Small intestine (tissue), 7 donors: ENCODE measurements around the gene DHCR24. TPM values are rescaled to one million over a fixed set of nuclear protein-coding genes. Genes with fewer than 3 reads are reported as not detected.

Experiments used
- DNase-seq, 2 donors: peaks; one replicate each; pipeline versions ENCODE4 v3.0.0 to v3.0.0-alpha.2; 2013
- FAIRE-seq: peaks from 2 replicates; lab custom pipeline; 2012; peaks lifted over from hg19 to GRCh38; lab: Jason Lieb, UNC
- H3K27ac ChIP-seq, 3 donors: one replicate each; pipeline ENCODE4 v1.5.1; 2013; ENCODE audit warnings: low read length in 2 of 3, mild to moderate bottlenecking in 2 of 3, control low read depth in 1 of 3, inconsistent platforms in 1 of 3, low read depth in 1 of 3, moderate library complexity in 1 of 3
- H3K27me3 ChIP-seq, 3 donors: one replicate each; pipeline ENCODE4 v1.6.1; 2013; ENCODE audit warnings: low read length in 3 of 3, inconsistent platforms in 1 of 3; ENCODE audit not compliant: control insufficient read depth in 3 of 3, insufficient read depth in 3 of 3
- H3K36me3 ChIP-seq, 3 donors: one replicate each; pipeline ENCODE4 v1.6.1; 2013; ENCODE audit warnings: low read length in 3 of 3, inconsistent platforms in 1 of 3, low read depth in 1 of 3, mild to moderate bottlenecking in 1 of 3, moderate library complexity in 1 of 3; ENCODE audit not compliant: control insufficient read depth in 3 of 3, insufficient read depth in 2 of 3
- H3K4me1 ChIP-seq, 3 donors: one replicate each; pipeline ENCODE4 v1.6.1; 2013; ENCODE audit warnings: low read length in 2 of 3, inconsistent platforms in 1 of 3, low read depth in 1 of 3, mild to moderate bottlenecking in 1 of 3, moderate library complexity in 1 of 3; ENCODE audit not compliant: control insufficient read depth in 3 of 3, insufficient read depth in 2 of 3
- H3K4me3 ChIP-seq, 3 donors: one replicate each; pipeline ENCODE4 v1.5.1; 2013; ENCODE audit warnings: low read length in 3 of 3, control low read depth in 1 of 3, inconsistent platforms in 1 of 3, low read depth in 1 of 3, mild to moderate bottlenecking in 1 of 3, moderate library complexity in 1 of 3
- H3K9me3 ChIP-seq, 2 donors: one replicate each; pipeline ENCODE4 v1.6.1; 2013; ENCODE audit warnings: low read depth in 1 of 2, low read length in 1 of 2; ENCODE audit not compliant: control insufficient read depth in 2 of 2, insufficient read depth in 1 of 2
- WGBS, 3 donors: extraction: QIAGEN DNeasy Blood & Tissue Kit; methylation state at CpG; one replicate each; pipeline ENCODE4 v1.1.7; 2013; 5-methylcytosine and 5-hydroxymethylcytosine counted together
- polyA plus RNA-seq, 4 donors: library from polyadenylated mRNA; stranded (reverse) in 3 of 4; unstranded in 1 of 4; fragments of 200-250 nt in 3 of 4; fragments of 120-200 nt in 1 of 4; gene quantifications; one replicate each; pipeline versions ENCODE4 v1.2.1 to v1.2.3, GENCODE V29; 2013
- donor health status: healthy with polysubstance abuse.
- donor health status: control.
- donor health status: control.
- donor health status: Bipolar disorder and iron deficiency.
- donor health status: healthy.

DHCR24 gene
- polyA plus RNA-seq, 4 donors = 7.0 to 162 (median 30.1) TPM

DNA sequence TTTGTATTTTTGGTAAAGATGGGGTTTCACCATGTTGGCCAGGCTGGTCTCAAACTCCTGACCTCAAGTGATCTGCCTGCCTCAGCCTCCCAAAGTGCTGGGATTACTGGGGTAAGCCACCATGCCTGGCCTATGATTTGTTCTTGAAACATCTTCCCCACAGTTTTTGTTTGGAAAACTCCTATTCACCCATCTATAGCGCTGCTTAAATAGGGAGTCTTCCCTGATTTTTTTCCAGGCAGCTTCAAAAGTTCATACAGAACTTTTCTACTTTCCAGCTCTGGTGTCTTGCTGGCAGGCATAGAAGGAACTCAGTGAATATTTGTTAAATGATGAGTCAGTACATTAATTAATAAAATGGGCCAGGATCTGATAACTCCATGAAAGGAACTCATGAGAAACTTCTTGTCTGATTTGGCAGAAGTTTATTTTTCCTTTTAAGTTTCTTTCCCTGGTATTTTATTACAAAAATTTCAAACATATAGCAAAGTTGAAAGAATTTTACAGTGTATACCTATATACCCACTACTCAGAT is 52.9 kb downstream of the DHCR24 start:
- Histone ChIP-seq H3K4me1 (no peaks in the 10 kb centered on the region), H3K36me3 (peaks cover 0 to 22% (median 2%) of the 10 kb centered on the region in 3 donors), H3K27me3 (no peaks in the 10 kb centered on the region), H3K27ac (no peak overlapping the region), H3K9me3 (peaks cover 0 to 11% of the 10 kb centered on the region in 2 donors), H3K4me3 (no peak overlapping the region)
- 88 to 95% (median 91%) methylated on average over 1 of the region's 1 CpG for WGBS, 3 donors
- DNase-seq (no peak), FAIRE-seq (no peak)

DNA sequence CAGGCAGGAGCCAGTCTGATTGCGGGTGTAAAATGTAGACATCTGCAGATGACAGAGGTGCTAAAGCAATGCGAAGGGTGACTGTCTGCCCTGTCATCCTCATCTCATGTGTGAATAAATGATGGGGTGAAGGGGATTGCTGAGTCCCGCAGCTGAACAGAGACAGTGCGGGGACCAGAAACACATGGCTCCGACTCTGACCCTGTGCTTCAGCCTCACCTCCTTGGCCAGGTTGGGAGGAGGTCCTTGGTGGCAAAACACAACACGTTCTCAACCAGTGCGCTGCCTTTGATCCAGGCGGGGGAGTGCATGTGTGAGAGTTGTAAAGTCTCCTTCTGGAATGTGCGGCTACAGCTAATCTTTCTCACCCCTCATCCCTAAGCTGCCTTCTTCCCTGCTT is 53.9 kb downstream of the DHCR24 start:
- H3K36me3 ChIP-seq = peaks cover 0 to 22% (median 4%) of the 10 kb centered on the region in 3 donors
- 89 to 96% (median 90%) methylated on average over 9 of the region's 9 CpGs for WGBS, 3 donors
- no peaks in the 10 kb centered on the region for H3K27me3 ChIP-seq
- FAIRE-seq (no peak), DNase-seq (no peak)
- no peak overlapping the region for H3K4me3 ChIP-seq
- no peaks in the 10 kb centered on the region for H3K4me1 ChIP-seq
- H3K9me3 ChIP-seq = peaks cover 0 to 15% of the 10 kb centered on the region in 2 donors
- no peak overlapping the region for H3K27ac ChIP-seq

DNA sequence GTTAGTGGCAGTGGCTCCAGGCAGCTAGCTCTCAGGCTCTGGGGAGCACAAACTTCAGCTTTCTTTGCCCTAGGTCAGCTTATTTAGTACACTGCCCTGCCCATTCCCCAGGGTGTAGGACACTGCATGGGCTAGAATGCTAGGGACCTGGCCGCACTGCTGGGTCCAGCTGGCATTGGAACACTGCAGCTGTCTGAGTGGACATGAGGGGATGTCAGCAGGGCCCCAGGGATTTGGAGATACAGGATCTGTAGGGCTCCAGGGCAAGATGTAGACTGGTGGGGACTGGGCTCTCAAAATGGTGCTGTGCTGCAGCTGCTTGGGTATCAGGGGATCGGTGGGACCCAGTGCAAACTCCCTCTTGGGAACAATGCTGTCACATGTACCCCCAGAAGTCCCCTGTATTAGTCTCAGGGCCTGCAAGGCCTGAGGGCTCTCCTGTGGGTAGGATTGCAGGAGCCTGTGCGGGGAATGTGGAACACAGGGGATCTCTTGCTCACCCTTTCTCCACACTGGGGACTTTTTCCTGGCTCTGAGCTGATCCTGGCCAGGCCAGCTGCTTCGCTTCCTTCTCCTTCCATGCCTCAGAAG is 60.7 kb downstream of the DHCR24 start:
- H3K27me3 ChIP-seq = no peaks in the 10 kb centered on the region
- H3K9me3 ChIP-seq = peaks cover 3 to 38% of the 10 kb centered on the region in 2 donors
- no peaks in the 10 kb centered on the region for H3K4me1 ChIP-seq
- 91 to 100% (median 100%) methylated on average over 4 of the region's 4 CpGs for WGBS, 3 donors
- peaks cover 0 to 31% (median 7%) of the 10 kb centered on the region in 3 donors for H3K36me3 ChIP-seq
- H3K4me3 ChIP-seq = no peak overlapping the region
- DNase-seq (no peak), FAIRE-seq (no peak)
- no peak overlapping the region for H3K27ac ChIP-seq

DNA sequence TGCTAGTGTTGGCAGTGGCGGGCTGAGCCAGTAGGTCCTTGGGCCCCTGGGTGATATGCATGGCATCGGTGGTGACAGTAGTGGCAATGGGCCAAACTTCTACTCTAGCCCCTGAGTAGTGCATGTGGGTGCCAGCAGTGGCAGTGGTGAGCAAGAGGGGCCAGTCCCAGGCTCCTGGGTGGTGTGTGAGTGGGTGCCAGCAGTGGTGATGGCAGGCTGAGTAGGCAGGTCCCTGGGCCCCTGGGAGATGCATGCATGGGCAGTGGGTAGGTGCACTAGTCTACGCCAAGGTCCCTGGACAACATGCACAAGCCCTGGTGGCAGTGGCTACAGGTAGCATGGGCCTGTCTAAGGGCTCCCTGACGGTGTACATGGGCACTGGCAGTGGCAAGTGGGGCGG is 61.3 kb downstream of the DHCR24 start:
- Histone ChIP-seq H3K9me3 (peaks cover 3 to 36% of the 10 kb centered on the region in 2 donors), H3K27me3 (no peaks in the 10 kb centered on the region), H3K4me1 (no peaks in the 10 kb centered on the region), H3K4me3 (no peak overlapping the region), H3K36me3 (peaks cover 0 to 31% (median 7%) of the 10 kb centered on the region in 3 donors), H3K27ac (no peak overlapping the region)
- FAIRE-seq (no peak), DNase-seq (no peak)
- 93 to 100% (median 96%) methylated on average over 3 to 5 of the region's 5 CpGs for WGBS, 3 donors

DNA sequence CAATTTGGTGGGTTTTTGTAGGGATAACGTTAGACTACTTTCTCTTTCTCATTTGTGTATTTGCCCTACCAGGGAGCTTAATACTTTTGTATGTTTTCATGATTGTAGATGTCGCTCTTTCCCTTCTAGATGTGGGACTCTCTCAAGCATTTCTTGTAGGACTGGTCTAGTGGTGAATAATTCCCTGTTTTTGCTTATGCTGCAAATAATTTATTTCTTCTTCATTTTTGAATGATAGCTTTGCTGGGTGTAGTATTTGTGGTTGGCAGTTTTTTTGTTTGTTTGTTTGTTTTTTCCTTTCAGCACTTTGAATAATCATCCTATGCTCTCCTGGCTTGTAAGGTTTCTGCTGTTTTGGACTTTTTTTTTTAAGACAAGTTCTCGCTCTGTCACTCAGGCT is 63.3 kb downstream of the DHCR24 start:
- Histone ChIP-seq H3K9me3 (peaks cover 3 to 32% of the 10 kb centered on the region in 2 donors), H3K36me3 (peaks cover 0 to 35% (median 5%) of the 10 kb centered on the region in 3 donors), H3K4me1 (no peaks in the 10 kb centered on the region), H3K27me3 (no peaks in the 10 kb centered on the region), H3K27ac (no peak overlapping the region), H3K4me3 (no peak overlapping the region)
- WGBS, 3 donors = 88 to 91% (median 89%) methylated on average over 3 of the region's 3 CpGs
- FAIRE-seq (no peak), DNase-seq (no peak)

DNA sequence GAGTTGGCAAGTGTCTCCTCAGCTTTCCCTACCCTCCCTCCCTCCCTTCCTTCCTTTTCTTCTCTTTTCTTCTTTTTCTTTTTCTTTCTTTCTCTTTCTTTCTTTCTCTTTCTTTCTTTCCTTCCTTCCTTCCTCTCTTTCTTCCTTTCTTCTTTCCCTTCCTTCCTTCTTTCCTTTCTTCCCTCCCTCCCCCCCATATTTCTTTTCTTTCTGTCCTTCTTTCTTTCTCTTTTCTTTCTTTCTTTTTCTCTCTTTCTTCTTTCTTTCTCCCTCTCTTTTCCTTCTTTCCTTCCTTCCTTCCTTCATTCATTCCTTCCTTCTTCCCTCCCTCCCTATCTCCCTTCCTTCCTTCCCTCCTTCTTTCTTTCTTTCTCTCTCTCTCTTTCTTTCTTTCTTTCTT is 67.3 kb downstream of the DHCR24 start:
- Histone ChIP-seq H3K27me3 (no peaks in the 10 kb centered on the region), H3K36me3 (peaks cover 0 to 19% (median 0%) of the 10 kb centered on the region in 3 donors), H3K4me3 (no peak overlapping the region), H3K27ac (no peak overlapping the region), H3K9me3 (peaks cover 0 to 4% of the 10 kb centered on the region in 2 donors), H3K4me1 (peaks cover 0 to 19% (median 6%) of the 10 kb centered on the region in 3 donors)
- FAIRE-seq = no peak
- no peak for DNase-seq

DNA sequence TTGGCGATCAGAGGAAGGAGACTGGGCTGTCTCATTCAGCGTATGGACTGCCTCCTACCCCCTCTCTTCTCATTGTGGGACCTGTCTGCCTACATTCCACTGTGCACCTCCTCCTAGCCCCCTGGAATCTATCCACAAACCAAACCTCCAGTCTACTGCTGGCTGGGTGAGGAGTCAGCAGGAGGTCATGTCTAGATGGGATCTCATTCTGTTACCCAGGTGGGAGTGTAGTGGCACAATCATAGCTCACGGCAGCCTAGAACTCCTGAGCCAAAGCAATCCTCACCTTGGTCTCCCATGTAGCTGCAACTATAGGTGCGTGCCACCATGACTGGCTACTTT is 67.8 kb downstream of the DHCR24 start:
- FAIRE-seq (no peak), DNase-seq (no peak)
- Histone ChIP-seq H3K9me3 (peaks cover 0 to 4% of the 10 kb centered on the region in 2 donors), H3K4me3 (no peak overlapping the region), H3K27me3 (no peaks in the 10 kb centered on the region), H3K36me3 (peaks cover 0 to 19% (median 0%) of the 10 kb centered on the region in 3 donors), H3K4me1 (peaks cover 0 to 25% (median 6%) of the 10 kb centered on the region in 3 donors), H3K27ac (no peak overlapping the region)
- 88 to 97% (median 94%) methylated on average over 4 of the region's 4 CpGs for WGBS, 3 donors

DNA sequence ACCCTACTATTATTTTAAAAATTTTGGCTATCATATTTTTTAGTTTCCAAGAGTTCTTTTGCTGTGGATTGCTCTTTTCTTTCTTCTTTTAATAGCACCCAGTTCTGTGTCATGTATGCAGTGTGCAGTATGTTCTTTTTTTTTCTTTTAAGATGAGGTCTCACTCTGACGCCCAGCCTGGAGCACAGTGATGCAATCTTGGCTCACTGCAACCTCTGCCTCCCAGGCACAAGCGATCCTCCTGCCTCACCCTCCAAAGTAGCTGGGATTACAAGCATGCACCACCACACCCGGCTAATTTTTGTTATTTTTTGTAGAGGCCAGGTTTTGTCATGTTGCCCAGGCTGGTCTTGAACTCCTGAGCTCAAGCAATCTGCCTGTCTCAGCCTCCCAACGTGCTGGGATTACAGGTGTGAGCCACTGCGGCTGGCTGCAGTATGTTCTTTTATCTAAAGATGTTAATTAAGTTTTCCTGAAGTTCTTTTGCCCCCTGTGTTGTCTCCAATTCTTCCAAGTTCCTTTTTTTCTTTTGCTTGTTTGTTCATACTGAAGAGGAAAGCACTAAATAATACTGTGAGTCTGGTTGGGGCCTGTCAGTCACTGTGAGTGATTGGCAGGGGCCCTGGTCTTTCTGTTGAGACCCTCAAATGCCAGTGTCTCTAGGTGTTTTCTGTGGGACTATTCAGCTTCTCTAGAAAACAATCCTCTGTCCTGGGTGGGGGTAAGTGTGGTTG is 68.4 kb downstream of the DHCR24 start:
- Histone ChIP-seq H3K9me3 (no peaks in the 10 kb centered on the region), H3K4me3 (no peak overlapping the region), H3K4me1 (peaks cover 0 to 30% (median 6%) of the 10 kb centered on the region in 3 donors), H3K27ac (no peak overlapping the region), H3K27me3 (no peaks in the 10 kb centered on the region), H3K36me3 (peaks cover 0 to 16% (median 0%) of the 10 kb centered on the region in 3 donors)
- WGBS, 3 donors = 62 to 70% (median 67%) methylated on average over 5 of the region's 5 CpGs
- FAIRE-seq (no peak), DNase-seq (no peak)
